Ammon's horn (tissue), 1 donor: ENCODE data around the gene ATP1B4.
A peak's percentile ranks its signal among the peaks of the same experiment; 100 is the strongest.
"Not testable (repeated sequence)": the region's sequence is repeated elsewhere in the genome, so short reads cannot be mapped to it uniquely, and the experiment has no call there.

Experiments used
- DNase-seq: peaks from one replicate; pipeline ENCODE4 v3.0.0-alpha.2; 2016; ENCODE audit warnings: low spot score

ATP1B4 gene

DNA sequence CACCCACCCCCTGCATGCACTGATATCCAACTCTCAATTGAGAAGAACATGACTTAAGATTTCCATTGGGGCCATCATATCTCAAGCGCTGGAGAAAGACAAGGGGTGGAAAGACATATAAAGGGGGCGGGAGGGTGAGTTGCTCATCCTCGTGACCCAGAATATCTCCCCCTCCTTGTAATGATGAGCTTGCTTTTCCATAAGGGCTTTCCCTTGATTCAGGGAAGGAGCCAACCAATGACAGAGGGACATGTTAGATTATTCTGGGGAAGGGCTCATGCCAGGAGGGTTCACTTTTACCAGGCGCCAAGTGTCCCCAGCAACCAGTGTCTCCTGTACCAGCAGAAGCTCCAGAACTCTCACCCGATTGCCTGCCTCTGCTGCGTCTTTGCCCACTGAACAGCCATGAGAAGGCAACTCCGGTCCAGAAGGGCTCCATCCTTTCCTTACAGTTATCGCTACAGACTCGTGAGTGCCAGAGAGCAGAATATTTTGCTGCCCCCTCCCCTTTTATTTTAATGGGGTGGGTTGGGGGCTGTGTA lies at the start of gene ATP1B4:
Gene ATP1B4 (plus strand): TSS at position 326 of the 542 bp plus-strand sequence. CDS start 80 bp downstream, at position 406.
- DNase-seq: no peak

GRCh38 chrX:120315776-120316175 lies 46.1 kb upstream of the ATP1B4 start:
- DNase-seq: no peak

- DNase-seq: no peak
Observed at GRCh38 chrX:120316587-120317283, 45.2 kb upstream of the ATP1B4 start.

DNA sequence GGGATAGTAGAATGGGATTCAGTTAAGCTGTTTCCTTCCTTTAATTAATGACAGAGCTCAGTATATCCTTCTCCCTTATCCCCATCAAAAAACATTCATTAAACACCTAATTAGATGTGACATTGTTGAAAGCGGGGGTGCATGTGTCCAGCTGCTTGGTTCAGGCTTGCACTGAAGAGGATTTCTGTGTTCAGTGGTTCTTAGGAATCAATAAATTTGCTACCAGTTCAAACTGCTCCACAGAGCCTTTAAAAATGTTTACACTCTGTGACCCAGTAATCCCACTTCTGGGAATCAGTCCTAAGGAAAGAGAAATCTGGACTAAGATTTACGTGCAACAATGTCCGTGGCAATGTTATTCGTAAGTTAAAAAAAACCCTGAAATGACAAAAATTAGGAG lies 43.5 kb upstream of the ATP1B4 start:
- DNase-seq: no peak

DNA sequence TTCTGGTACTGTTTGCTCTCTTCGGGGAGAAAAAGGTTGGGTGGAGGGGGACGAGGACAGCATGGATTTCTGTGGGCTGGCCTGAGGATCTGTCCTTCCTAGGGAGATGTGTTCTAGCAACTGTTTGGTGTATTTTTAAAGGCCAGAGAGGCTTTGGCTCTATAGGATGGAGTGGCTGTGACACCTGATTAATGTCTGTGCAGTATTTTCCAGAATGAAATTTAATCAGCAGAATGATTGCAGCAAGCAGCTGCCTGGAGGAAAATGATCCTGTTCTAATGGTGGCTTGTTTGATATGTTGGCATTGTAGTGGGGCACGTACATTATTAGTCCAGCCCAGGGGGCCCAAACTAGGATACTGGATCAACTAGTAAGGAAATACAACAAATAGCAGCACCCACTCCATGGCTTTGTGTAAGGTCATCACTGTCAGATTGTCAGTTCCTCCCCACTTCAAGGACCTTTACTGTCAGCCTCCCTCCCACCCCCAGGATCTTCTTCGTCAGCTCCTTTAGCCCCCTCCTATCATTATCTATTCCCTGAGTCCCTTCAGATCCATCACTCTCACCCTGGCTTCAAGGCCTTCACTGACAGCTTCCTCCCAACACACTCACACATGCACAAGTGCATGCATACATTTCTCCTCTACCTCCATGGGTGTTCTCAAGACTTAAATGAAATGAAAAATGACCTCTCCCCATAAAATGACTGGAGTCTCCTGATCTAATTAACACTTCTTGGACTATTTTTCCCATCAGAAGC lies 40.2 kb upstream of the ATP1B4 start:
- no peak for DNase-seq

DNA sequence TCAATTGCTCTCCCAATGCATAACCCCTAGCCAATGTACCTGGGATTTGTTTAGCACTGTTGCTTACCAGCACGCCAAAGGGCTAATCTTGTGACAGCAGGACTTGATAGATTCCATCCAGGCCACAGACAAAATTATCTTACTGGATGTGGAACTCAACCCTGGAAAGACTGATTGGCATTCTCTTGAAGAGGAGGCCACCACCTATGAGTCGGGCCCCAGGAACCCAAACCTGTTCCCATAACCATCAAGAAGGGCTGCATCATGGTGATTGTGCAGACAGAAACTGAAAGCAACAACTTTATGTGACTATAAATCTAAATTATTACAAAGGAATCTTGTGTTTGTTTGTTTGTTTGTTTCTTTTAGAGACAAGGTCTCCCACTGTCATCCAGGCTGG lies 30.8 kb upstream of the ATP1B4 start:
- DNase-seq: no peak

DNA sequence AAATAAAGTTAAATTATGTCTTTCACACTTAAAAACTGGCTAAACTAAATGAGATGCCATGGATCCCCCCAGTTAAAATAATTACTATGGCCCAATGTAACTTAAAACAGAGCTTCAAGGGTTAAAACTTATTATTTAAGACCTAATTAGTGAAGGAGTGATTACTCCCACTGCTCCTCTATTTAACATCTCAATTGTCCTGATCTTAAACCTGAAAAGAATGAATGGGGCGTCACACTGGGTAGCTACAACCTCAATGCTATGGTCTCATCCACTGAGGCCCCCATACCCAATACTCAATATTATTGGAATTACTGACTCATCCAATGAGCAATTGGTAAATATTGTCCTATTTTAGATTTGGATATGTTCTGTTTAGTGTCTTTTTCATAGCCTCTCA lies 29.5 kb upstream of the ATP1B4 start:
- no peak for DNase-seq

GRCh38 chrX:120334151-120334550 lies 27.7 kb upstream of the ATP1B4 start:
- no peak for DNase-seq

GRCh38 chrX:120334603-120335002 lies 27.3 kb upstream of the ATP1B4 start:
- DNase-seq: no peak

GRCh38 chrX:120335289-120335688 lies 26.6 kb upstream of the ATP1B4 start:
- DNase-seq: no peak

- DNase-seq: no peak
Observed at GRCh38 chrX:120336899-120337298, 25.0 kb upstream of the ATP1B4 start.

DNA sequence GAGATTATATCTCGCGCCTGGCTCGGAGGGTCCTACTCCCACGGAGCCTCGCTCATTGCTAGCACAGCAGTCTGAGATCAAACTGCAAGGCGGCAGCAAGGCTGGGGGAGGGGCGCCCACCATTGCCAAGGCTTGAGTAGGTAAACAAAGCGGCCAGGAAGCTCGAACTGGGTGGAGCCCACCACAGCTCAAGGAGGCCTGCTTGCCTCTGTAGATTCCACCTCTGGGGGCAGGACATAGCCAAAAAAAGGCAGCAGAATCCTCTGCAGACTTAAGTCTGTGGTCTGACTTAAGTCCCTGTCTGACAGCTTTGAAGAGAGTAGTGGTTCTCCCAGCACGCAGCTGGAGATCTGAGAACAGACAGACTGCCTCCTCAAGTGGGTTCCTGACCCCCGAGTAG lies 17.3 kb upstream of the ATP1B4 start:
- DNase-seq: not testable (repeated sequence)

- no peak for DNase-seq
Observed at GRCh38 chrX:120350450-120351138, 11.3 kb upstream of the ATP1B4 start.

- no peak for DNase-seq
Observed at GRCh38 chrX:120356084-120356483, 5.8 kb upstream of the ATP1B4 start.

GRCh38 chrX:120357186-120357585 lies 4.7 kb upstream of the ATP1B4 start:
- no peak for DNase-seq

- peak; percentile 24 for DNase-seq
Observed at GRCh38 chrX:120358737-120359456, 3.0 kb upstream of the ATP1B4 start.

- peak; percentile 24 for DNase-seq
Observed at GRCh38 chrX:120365320-120365719, 3.4 kb downstream of the ATP1B4 start.

- no peak for DNase-seq
Observed at GRCh38 chrX:120365968-120366367, 4.1 kb downstream of the ATP1B4 start.

GRCh38 chrX:120366794-120367193 lies 4.9 kb downstream of the ATP1B4 start:
- DNase-seq: no peak

DNA sequence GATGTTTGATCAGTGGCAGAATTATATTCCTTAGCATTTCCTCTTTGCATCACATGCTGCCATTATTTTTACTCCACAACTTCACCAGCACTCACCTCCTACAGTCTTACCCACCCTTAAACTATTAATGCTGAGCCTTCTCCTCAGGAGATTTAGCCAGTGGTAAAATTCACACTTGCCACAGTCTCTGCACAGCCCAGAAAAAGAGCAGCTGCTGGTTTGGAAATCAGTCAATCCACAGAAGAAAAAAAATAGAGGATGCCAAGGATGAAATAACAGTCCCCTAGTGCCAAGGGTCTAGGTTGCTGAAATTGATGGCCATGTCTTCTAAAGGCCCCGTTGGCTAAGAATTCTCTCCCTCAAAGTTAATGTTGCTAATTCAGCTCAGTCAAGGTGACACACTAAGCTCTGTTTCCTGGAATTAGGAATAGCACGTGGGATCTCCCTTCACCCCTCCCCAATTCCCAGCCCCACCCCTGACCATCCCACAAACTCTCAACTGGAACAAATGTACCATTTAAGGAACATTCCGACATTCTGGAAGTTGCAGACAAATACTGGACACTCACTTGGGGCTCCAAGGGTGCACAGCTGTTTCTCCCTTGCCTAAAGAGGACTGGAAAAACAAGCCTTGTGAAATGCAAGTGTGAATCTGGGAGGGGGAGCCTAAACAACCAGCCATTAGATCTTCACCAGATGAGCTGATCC lies 5.7 kb downstream of the ATP1B4 start:
- no peak for DNase-seq

- no peak for DNase-seq
Observed at GRCh38 chrX:120372667-120373370, 10.9 kb downstream of the ATP1B4 start.
